ENCODE results near the gene VOPP1.

Gene VOPP1

GRCh38 chr7:55423891-55424290 is 148.4 kb downstream of the VOPP1 start:
- Histone ChIP-seq H3K9me2 (replicated peaks; ENCODE audit: insufficient read depth, low read length) (no peaks in the 10 kb centered on the region), H2AFZ (ENCODE audit: low read length) (no peak overlapping the region), H3F3A (ENCODE audit: insufficient read depth, low read length) (no peaks in the 10 kb centered on the region), H3K27me3 (replicated peaks; ENCODE audit: insufficient read depth, low read length) (no peaks in the 10 kb centered on the region), H3K4me1 (ENCODE audit: low read length) (no peaks in the 10 kb centered on the region), H4K20me1 (ENCODE audit: insufficient read depth, low read length) (no peaks in the 10 kb centered on the region), H3K9me3 (replicated peaks; ENCODE audit: insufficient read depth, low read length) (no peaks in the 10 kb centered on the region), H3K9ac (ENCODE audit: low read length) (no peak overlapping the region), H3K79me2 (ENCODE audit: low read length) (no peaks in the 10 kb centered on the region), H3K4me2 (ENCODE audit: low read depth, low read length) (no peak overlapping the region), H3K27ac (ENCODE audit: low read length) (no peak overlapping the region), H3K4me3 (ENCODE audit: low read length) (no peak overlapping the region), H3K36me3 (replicated peaks; ENCODE audit: insufficient read depth, low read length) (no peaks in the 10 kb centered on the region)
- TF ChIP-seq EZH2 (optimal IDR thresholded peaks at IDR 0.05; ENCODE audit: low read depth, low read length) (no peak), EZH2phosphoT487 (IDR thresholded peaks at IDR 0.05; ENCODE audit: low read length) (no peak), CTCF (IDR thresholded peaks at IDR 0.05; ENCODE audit: low read length) (no peak)
- DNase-seq, result no peak

GRCh38 chr7:55423277-55423711 is 149.0 kb downstream of the VOPP1 start:
- H3K79me2 ChIP-seq (ENCODE audit: low read length), result no peaks in the 10 kb centered on the region
- no peak overlapping the region for H2AFZ ChIP-seq (ENCODE audit: low read length)
- H3K9me2 ChIP-seq (replicated peaks; ENCODE audit: insufficient read depth, low read length), result no peaks in the 10 kb centered on the region
- no peaks in the 10 kb centered on the region for H3K4me1 ChIP-seq (ENCODE audit: low read length)
- no peak for TF ChIP-seq EZH2phosphoT487 (IDR thresholded peaks at IDR 0.05; ENCODE audit: low read length)
- no peak for TF ChIP-seq CTCF (IDR thresholded peaks at IDR 0.05; ENCODE audit: low read length)
- no peak for TF ChIP-seq EZH2 (optimal IDR thresholded peaks at IDR 0.05; ENCODE audit: low read depth, low read length)
- H3K27ac ChIP-seq (ENCODE audit: low read length), result no peak overlapping the region
- H3K36me3 ChIP-seq (replicated peaks; ENCODE audit: insufficient read depth, low read length), result no peaks in the 10 kb centered on the region
- no peak for DNase-seq
- H3K9ac ChIP-seq (ENCODE audit: low read length), result no peak overlapping the region
- no peaks in the 10 kb centered on the region for H3K27me3 ChIP-seq (replicated peaks; ENCODE audit: insufficient read depth, low read length)
- no peak overlapping the region for H3K4me3 ChIP-seq (ENCODE audit: low read length)
- H3F3A ChIP-seq (ENCODE audit: insufficient read depth, low read length), result no peaks in the 10 kb centered on the region
- H4K20me1 ChIP-seq (ENCODE audit: insufficient read depth, low read length), result no peaks in the 10 kb centered on the region
- H3K4me2 ChIP-seq (ENCODE audit: low read depth, low read length), result no peak overlapping the region
- no peaks in the 10 kb centered on the region for H3K9me3 ChIP-seq (replicated peaks; ENCODE audit: insufficient read depth, low read length)
